GM12878 (cell line): ENCODE results near the gene USP10. TPM values are rescaled to one million over a fixed set of nuclear protein-coding genes. Genes with fewer than 3 reads are reported as not detected.

ENCODE experiments used
- ATAC-seq: fragments of 200-7000 bp; cut with Tn5 transposase; 3 replicates; pipeline ENCODE4 v1.9.1; 2020; ENCODE audit warnings: mild to moderate bottlenecking, moderate library complexity
- BruUV-seq: library from RNA; stranded (reverse); fragments of 400-500 nt; replicated peaks from 2 replicates; lab custom pipeline; 2021; lab: Mats Ljungman, UMichigan
- CTCF ChIA-PET: fragments of 300-600 bp; sonication (Branson Sonifier 250); formaldehyde crosslinking; extraction: SDS; loops from one replicate; lab custom pipeline; 2021; ENCODE audit warnings: inconsistent platforms; lab: Yijun Ruan, JAX
- POLR2A ChIA-PET: fragments of 350-600 bp; formaldehyde crosslinking; extraction: SDS; loops from one replicate; lab custom pipeline; 2021; ENCODE audit warnings: inconsistent platforms; lab: Charles Lee
- RAD21 ChIA-PET: fragments of 300-600 bp; sonication (Branson Sonifier 250); formaldehyde crosslinking; loops from one replicate; lab custom pipeline; 2023; ENCODE audit warnings: antibody characterized with exemption; ENCODE audit not compliant: unreplicated experiment; lab: Charles Lee
- SMC1A ChIA-PET: fragments of 300-600 bp; sonication (Branson Sonifier 250); formaldehyde crosslinking; loops from one replicate; lab custom pipeline; 2023; ENCODE audit not compliant: unreplicated experiment, uncharacterized antibody; lab: Charles Lee
- DNase-seq: peaks from one replicate; pipeline ENCODE4 v3.0.0-alpha.2; 2011; ENCODE audit warnings: low read depth, low spot score
- FAIRE-seq: peaks from 3 replicates; lab custom pipeline; 2011; peaks lifted over from hg19 to GRCh38; lab: Jason Lieb, UNC
- H2AFZ ChIP-seq: 2 replicates; pipeline ENCODE4 v1.6.0; 2011; ENCODE audit warnings: low read depth, low read length, control low read depth; ENCODE audit not compliant: control insufficient read depth
- H3K27ac ChIP-seq: 2 replicates; pipeline ENCODE4 v1.5.1; 2011; ENCODE audit warnings: control low read depth; ENCODE audit not compliant: control insufficient read depth, insufficient read depth
- H3K27me3 ChIP-seq, 2 experiments: replicated peaks in 1 of 2; 2 replicates each; pipeline versions ENCODE4 v1.6.0 to v1.6.1; 2011; ENCODE audit warnings: low read length in 1 of 2; ENCODE audit not compliant: control insufficient read depth in 2 of 2, insufficient read depth in 2 of 2
- H3K36me3 ChIP-seq, 2 experiments: 2 replicates each; pipeline ENCODE4 v1.5.1; 2011; ENCODE audit warnings: low read length in 1 of 2; ENCODE audit not compliant: control insufficient read depth in 2 of 2, insufficient read depth in 2 of 2
- H3K4me1 ChIP-seq: 2 replicates; pipeline ENCODE4 v1.6.1; 2011; ENCODE audit warnings: mild to moderate bottlenecking, low read length, moderate library complexity, mixed read lengths; ENCODE audit not compliant: control insufficient read depth, insufficient read depth
- H3K4me2 ChIP-seq: 2 replicates; pipeline ENCODE4 v1.6.0; 2011; ENCODE audit warnings: control low read depth; ENCODE audit not compliant: control insufficient read depth, insufficient read depth
- H3K4me3 ChIP-seq: fragments of 200-600 bp; sonication (generic); 2 replicates; pipeline ENCODE4 v1.5.1; 2016
- H3K79me2 ChIP-seq: 2 replicates; pipeline ENCODE4 v1.6.0; 2011; ENCODE audit warnings: low read length; ENCODE audit not compliant: control insufficient read depth, insufficient read depth
- H3K9ac ChIP-seq: 2 replicates; pipeline ENCODE4 v1.8.0; 2011; ENCODE audit warnings: low read length, control low read depth, mixed read lengths; ENCODE audit not compliant: control insufficient read depth, insufficient read depth
- H3K9me3 ChIP-seq: replicated peaks from 3 replicates; pipeline ENCODE4 v1.5.1; 2011; ENCODE audit warnings: mild to moderate bottlenecking, low read length; ENCODE audit not compliant: control insufficient read depth, insufficient read depth
- H4K20me1 ChIP-seq: 2 replicates; pipeline ENCODE4 v1.6.0; 2011; ENCODE audit not compliant: control insufficient read depth, insufficient read depth
- CHD4 ChIP-seq: fragments of 200-600 bp; sonication (generic); IDR thresholded peaks from 2 replicates; pipeline ENCODE4 v1.6.1; 2016; ENCODE audit warnings: mild to moderate bottlenecking
- CREB1 ChIP-seq: IDR thresholded peaks from 2 replicates; pipeline ENCODE4 v1.6.1; 2012; ENCODE audit warnings: low read depth, mild to moderate bottlenecking, inconsistent platforms
- POLR2A ChIP-seq: IDR thresholded peaks from 2 replicates; pipeline ENCODE4 v1.6.1; 2011; ENCODE audit warnings: low read depth, mild to moderate bottlenecking, low read length
- ZBTB33 ChIP-seq: fragments of 450-650 bp; IDR thresholded peaks from 2 replicates; pipeline ENCODE4 v1.6.1; 2017; ENCODE audit warnings: mild to moderate bottlenecking
- WGBS: methylation state at CpG from one replicate; pipeline ENCODE4 v1.1.6; 2016; ENCODE audit warnings: low lambda C conversion rate; ENCODE audit not compliant: insufficient replicate concordance, insufficient coverage; ENCODE audit errors: missing lambda C conversion rate; 5-methylcytosine and 5-hydroxymethylcytosine counted together
- in situ Hi-C: fragments of 300-500 bp; cut with MboI; formaldehyde crosslinking; loops from 9 replicates; pipeline ENCODE4 v1.14.3; 2018; ENCODE audit warnings: mixed read lengths
- intact Hi-C: fragments of 100-400 bp; cut with micrococcal nuclease; formaldehyde crosslinking; loops from one replicate; pipeline ENCODE4 v1.14.2; 2022; ENCODE audit not compliant: unreplicated experiment
- polyA plus RNA-seq, 11 experiments: library from polyadenylated mRNA; depleted of rRNA in 4 of 11; unstranded in 6 of 11; stranded (reverse) in 5 of 11; fragments of >200 nt; fragmentation: Nextera tagmentation in 4 of 11; fragmentation: Illumina TruSeq in 1 of 11; extraction: Ambion mirVana in 4 of 11; extraction: Trizol in 1 of 11; gene quantifications; 1 replicate in 1 of 11; 2 replicates in 10 of 11; pipeline versions ENCODE4 v1.2.1 to v1.2.3, GENCODE V29; 2011 to 2016; ENCODE audit warnings: inconsistent platforms in 2 of 11, missing spikeins in 2 of 11, low read depth in 1 of 11
- total RNA-seq, 4 experiments: library from RNA; depleted of rRNA in 3 of 4; stranded (reverse); fragments of >200 nt in 3 of 4; fragmentation: Illumina TruSeq in 1 of 4; extraction: Trizol in 1 of 4; gene quantifications; 2 replicates each; pipeline versions ENCODE4 v1.2.1 to v1.2.3, GENCODE V29; 2013 to 2021

USP10 gene
- total and polyA plus RNA-seq, 10 of the 15 experiments (the other 5 are each of a cell fraction or from before 2014, with no cell fraction given): 46.1 to 160 (median 105) TPM

GRCh38 chr16:84661418-84662060 lies 38.3 kb upstream of the USP10 start:
- FAIRE-seq (no peak), DNase-seq (no peak), ATAC-seq (no peak)
- Histone ChIP-seq H4K20me1 (no peaks in the 10 kb centered on the region), H3K4me2 (no peak overlapping the region), H2AFZ (no peak overlapping the region), H3K9me3 (no peaks in the 10 kb centered on the region), H3K27me3 (no peaks in the 10 kb centered on the region), H3K27ac (no peak overlapping the region), H3K36me3 (peaks cover 31 to 39% of the 10 kb centered on the region in 2 experiments), H3K4me3 (no peak overlapping the region), H3K9ac (no peak overlapping the region), H3K79me2 (peaks cover 3% of the 10 kb centered on the region), H3K4me1 (peaks cover 24% of the 10 kb centered on the region)
- in situ Hi-C loops (no loop called here), intact Hi-C loops (loop anchor here (2.0 kb wide), 1 partner anchor 39 kb away; no protein-coding TSS in a partner anchor)
- WGBS: 97% methylated on average over 51 of the region's 51 CpGs
- ChIA-PET RAD21 (no interaction called here), POLR2A (no interaction called here), SMC1A (interaction anchor here (1.9 kb wide), 1 partner anchor 8 kb away, joined by 7 read pairs; no protein-coding TSS in a partner anchor), CTCF (interaction anchor here (4.8 to 5.2 kb wide), 2 partner anchors 11 to 64 kb away, joined by 38 to 50 read pairs; no protein-coding TSS in a partner anchor)
- no TSS peak for BruUV-seq
- TF ChIP-seq CREB1 (no peak), CHD4 (no peak), POLR2A (peak; percentile 20; the same call in 1 of the 2 replicates), ZBTB33 (0 out of 2 replicates have a peak, but pooled peaks have one; percentile 52)
